HG02870 (cell line): Measurements from ENCODE around the gene FGD4.
A peak's percentile ranks its signal among the peaks of the same experiment; 100 is the strongest.
"Not testable (repeated sequence)": the region's sequence is repeated elsewhere in the genome, so short reads cannot be mapped to it uniquely, and the experiment has no call there.

Experiments
- ATAC-seq: cut with Tn5 transposase; IDR thresholded peaks from one replicate; pipeline ENCODE4 v1.9.1; 2021; ENCODE audit warnings: mild to moderate bottlenecking, moderate library complexity; ENCODE audit not compliant: unreplicated experiment

Gene FGD4

GRCh38 chr12:32515137-32515873 lies 115.9 kb downstream of the FGD4 start:
- no peak for ATAC-seq

- ATAC-seq, result no peak
Measured at GRCh38 chr12:32516230-32516629, 116.9 kb downstream of the FGD4 start.

GRCh38 chr12:32517966-32518365 lies 118.6 kb downstream of the FGD4 start:
- ATAC-seq, result no peak

GRCh38 chr12:32519047-32519446 lies 119.7 kb downstream of the FGD4 start:
- ATAC-seq, result no peak

- ATAC-seq, result peak; percentile 81
Measured at GRCh38 chr12:32522331-32523221, 123.2 kb downstream of the FGD4 start.

- not testable (repeated sequence) for ATAC-seq
Measured at GRCh38 chr12:32525802-32526201, 126.4 kb downstream of the FGD4 start.

GRCh38 chr12:32526343-32526742 lies 127.0 kb downstream of the FGD4 start:
- not testable (repeated sequence) for ATAC-seq

GRCh38 chr12:32532422-32532821 lies 133.1 kb downstream of the FGD4 start:
- ATAC-seq, result no peak

- no peak for ATAC-seq
Measured at GRCh38 chr12:32532951-32533350, 133.6 kb downstream of the FGD4 start.

- ATAC-seq, result not testable (repeated sequence)
Measured at GRCh38 chr12:32533506-32533905, 134.1 kb downstream of the FGD4 start.

- no peak for ATAC-seq
Measured at GRCh38 chr12:32533971-32534590, 134.7 kb downstream of the FGD4 start.

- no peak for ATAC-seq
Measured at GRCh38 chr12:32534698-32535097, 135.3 kb downstream of the FGD4 start.

GRCh38 chr12:32535288-32535999 lies 136.1 kb downstream of the FGD4 start:
- no peak for ATAC-seq

- no peak for ATAC-seq
Measured at GRCh38 chr12:32536000-32536345, 136.6 kb downstream of the FGD4 start.

- ATAC-seq, result no peak
Measured at GRCh38 chr12:32541754-32542374, 142.5 kb downstream of the FGD4 start.

- no peak for ATAC-seq
Measured at GRCh38 chr12:32542428-32543229, 143.3 kb downstream of the FGD4 start.

- no peak for ATAC-seq
Measured at GRCh38 chr12:32544893-32545292, 145.5 kb downstream of the FGD4 start.

- ATAC-seq, result no peak
Measured at GRCh38 chr12:32545413-32545980, 146.1 kb downstream of the FGD4 start.

GRCh38 chr12:32546272-32546671 lies 146.9 kb downstream of the FGD4 start:
- no peak for ATAC-seq
